ENCODE measurements around the gene PRDM5.

Gene PRDM5

GRCh38 chr4:120855307-120856001, 67.1 kb downstream of the PRDM5 start:
- no peak for DNase-seq (ENCODE audit: low read depth)

- peak; percentile 69 for DNase-seq (ENCODE audit: low read depth)
These were observed 69.2 kb downstream of the PRDM5 start for GRCh38 chr4:120853161-120853935.

- DNase-seq (ENCODE audit: low read depth), result peak; percentile 29
These were observed 72.4 kb downstream of the PRDM5 start for GRCh38 chr4:120850018-120850599.

GRCh38 chr4:120847019-120847582, 75.4 kb downstream of the PRDM5 start:
- no peak for DNase-seq (ENCODE audit: low read depth)

- DNase-seq (ENCODE audit: low read depth), result no peak
These were observed 78.0 kb downstream of the PRDM5 start for GRCh38 chr4:120844528-120844921.

- no peak for DNase-seq (ENCODE audit: low read depth)
These were observed 78.5 kb downstream of the PRDM5 start for GRCh38 chr4:120843849-120844527.

- DNase-seq (ENCODE audit: low read depth), result peak; percentile 60
These were observed 80.5 kb downstream of the PRDM5 start for GRCh38 chr4:120842031-120842430.

GRCh38 chr4:120841580-120841979, 80.9 kb downstream of the PRDM5 start:
- DNase-seq (ENCODE audit: low read depth), result no peak

- no peak for DNase-seq (ENCODE audit: low read depth)
These were observed 82.4 kb downstream of the PRDM5 start for GRCh38 chr4:120839974-120840751.

- no peak for DNase-seq (ENCODE audit: low read depth)
These were observed 83.1 kb downstream of the PRDM5 start for GRCh38 chr4:120839334-120839973.

GRCh38 chr4:120838784-120839183, 83.7 kb downstream of the PRDM5 start:
- no peak for DNase-seq (ENCODE audit: low read depth)

- DNase-seq (ENCODE audit: low read depth), result no peak
These were observed 84.9 kb downstream of the PRDM5 start for GRCh38 chr4:120837656-120838055.

GRCh38 chr4:120835342-120835741, 87.2 kb downstream of the PRDM5 start:
- no peak for DNase-seq (ENCODE audit: low read depth)

- peak; percentile 32 for DNase-seq (ENCODE audit: low read depth)
These were observed 92.3 kb downstream of the PRDM5 start for GRCh38 chr4:120830204-120830603.

- peak; percentile 18 for DNase-seq (ENCODE audit: low read depth)
These were observed 93.3 kb downstream of the PRDM5 start for GRCh38 chr4:120829113-120829831.

- no peak for DNase-seq (ENCODE audit: low read depth)
These were observed 95.7 kb downstream of the PRDM5 start for GRCh38 chr4:120826853-120827252.

GRCh38 chr4:120826449-120826848, 96.1 kb downstream of the PRDM5 start:
- no peak for DNase-seq (ENCODE audit: low read depth)

- no peak for DNase-seq (ENCODE audit: low read depth)
These were observed 97.6 kb downstream of the PRDM5 start for GRCh38 chr4:120824946-120825345.

- DNase-seq (ENCODE audit: low read depth), result no peak
These were observed 100.5 kb downstream of the PRDM5 start for GRCh38 chr4:120821977-120822376.

GRCh38 chr4:120821029-120821428, 101.5 kb downstream of the PRDM5 start:
- no peak for DNase-seq (ENCODE audit: low read depth)
